Measurements from ENCODE around the gene XAGE2. TPM values are rescaled to one million over a fixed set of nuclear protein-coding genes. Genes with fewer than 3 reads are reported as not detected.

The XAGE2 gene
- total RNA-seq, 2 donors from 2014 or later, result not detected

DNA sequence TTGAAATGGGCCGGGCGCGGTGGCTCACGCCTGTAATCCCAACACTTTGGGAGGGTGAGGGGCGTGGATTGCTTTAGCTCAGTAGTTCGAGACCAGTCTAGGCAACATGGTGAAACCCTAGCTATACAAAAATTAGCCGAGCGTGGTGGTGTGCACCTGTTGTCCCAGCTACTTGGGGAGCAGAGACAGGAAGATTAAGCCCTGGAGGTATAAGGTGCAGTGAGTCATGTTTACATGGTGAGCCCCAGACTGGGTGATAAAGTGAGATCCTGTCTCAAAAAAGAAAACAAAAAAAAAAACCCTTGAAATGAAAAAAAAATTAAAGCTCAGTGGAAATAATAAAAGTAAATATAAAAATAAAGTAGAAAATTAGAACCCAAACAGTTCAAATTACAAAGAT, 6.9 kb upstream of the XAGE2 start:
- Histone ChIP-seq H3K27ac (no peak overlapping the region), H3K9me3 (no peaks in the 10 kb centered on the region), H3K4me1 (ENCODE audit: control insufficient read depth in 1 of 2, low read depth in 2 of 2) (no peaks in the 10 kb centered on the region), H3K4me3 (no peak overlapping the region), H3K36me3 (no peaks in the 10 kb centered on the region), H3K27me3 (replicated peaks; ENCODE audit: insufficient read depth) (no peaks in the 10 kb centered on the region)
- DNase-seq (ENCODE audit: low spot score) (no peak), ATAC-seq (ENCODE audit: insufficient number of reproducible peaks, low FRiP score, low read depth) (no peak)
- TF ChIP-seq, protein P1, sequence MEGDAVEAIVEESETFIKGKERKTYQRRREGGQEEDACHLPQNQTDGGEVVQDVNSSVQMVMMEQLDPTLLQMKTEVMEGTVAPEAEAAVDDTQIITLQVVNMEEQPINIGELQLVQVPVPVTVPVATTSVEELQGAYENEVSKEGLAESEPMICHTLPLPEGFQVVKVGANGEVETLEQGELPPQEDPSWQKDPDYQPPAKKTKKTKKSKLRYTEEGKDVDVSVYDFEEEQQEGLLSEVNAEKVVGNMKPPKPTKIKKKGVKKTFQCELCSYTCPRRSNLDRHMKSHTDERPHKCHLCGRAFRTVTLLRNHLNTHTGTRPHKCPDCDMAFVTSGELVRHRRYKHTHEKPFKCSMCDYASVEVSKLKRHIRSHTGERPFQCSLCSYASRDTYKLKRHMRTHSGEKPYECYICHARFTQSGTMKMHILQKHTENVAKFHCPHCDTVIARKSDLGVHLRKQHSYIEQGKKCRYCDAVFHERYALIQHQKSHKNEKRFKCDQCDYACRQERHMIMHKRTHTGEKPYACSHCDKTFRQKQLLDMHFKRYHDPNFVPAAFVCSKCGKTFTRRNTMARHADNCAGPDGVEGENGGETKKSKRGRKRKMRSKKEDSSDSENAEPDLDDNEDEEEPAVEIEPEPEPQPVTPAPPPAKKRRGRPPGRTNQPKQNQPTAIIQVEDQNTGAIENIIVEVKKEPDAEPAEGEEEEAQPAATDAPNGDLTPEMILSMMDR (IDR thresholded peaks at IDR 0.05), result no peak

DNA sequence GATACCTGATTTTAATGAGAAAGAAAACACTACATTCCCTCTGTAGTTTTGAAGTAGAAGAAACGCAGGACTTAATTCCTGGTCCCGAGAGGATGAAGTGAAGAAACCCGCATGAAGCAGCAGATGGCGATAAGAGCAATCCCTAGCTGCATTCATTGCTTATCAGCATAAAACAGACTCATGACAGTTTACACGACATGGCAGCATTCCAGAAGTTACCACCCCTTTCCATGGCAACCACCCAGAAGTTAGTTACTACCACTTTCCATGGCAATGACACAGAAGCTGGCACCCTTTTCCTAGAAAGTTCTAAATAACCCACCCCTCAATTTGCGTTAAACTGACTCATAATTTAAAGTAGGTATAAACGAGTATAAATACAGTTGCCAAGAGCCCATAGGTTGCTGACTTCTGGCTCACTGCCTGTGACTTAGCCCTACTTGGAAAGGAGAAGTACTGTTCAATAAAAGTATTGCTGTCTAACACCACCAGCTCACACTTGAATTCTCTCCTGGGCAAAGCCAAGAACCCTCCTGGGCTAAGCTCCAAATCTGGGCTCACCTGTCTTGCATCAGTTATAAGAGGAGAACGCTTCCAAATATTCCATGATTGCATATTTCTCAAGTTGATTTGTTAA, 5.5 kb upstream of the XAGE2 start:
- TF ChIP-seq, protein P1 (IDR thresholded peaks at IDR 0.05), result no peak
- H3K4me1 ChIP-seq (ENCODE audit: control insufficient read depth in 1 of 2, low read depth in 2 of 2), result no peaks in the 10 kb centered on the region
- H3K4me3 ChIP-seq, result no peak overlapping the region
- H3K36me3 ChIP-seq, result no peaks in the 10 kb centered on the region
- H3K27ac ChIP-seq, result no peak overlapping the region
- DNase-seq (ENCODE audit: low spot score), result no peak
- H3K27me3 ChIP-seq (replicated peaks; ENCODE audit: insufficient read depth), result no peaks in the 10 kb centered on the region
- no peak for ATAC-seq (ENCODE audit: insufficient number of reproducible peaks, low FRiP score, low read depth)
- no peaks in the 10 kb centered on the region for H3K9me3 ChIP-seq

GRCh38 chrX:52378870-52379269, 10.0 kb downstream of the XAGE2 start:
- H3K4me3 ChIP-seq, result no peak overlapping the region
- TF ChIP-seq, protein P1 (IDR thresholded peaks at IDR 0.05), result no peak

DNA sequence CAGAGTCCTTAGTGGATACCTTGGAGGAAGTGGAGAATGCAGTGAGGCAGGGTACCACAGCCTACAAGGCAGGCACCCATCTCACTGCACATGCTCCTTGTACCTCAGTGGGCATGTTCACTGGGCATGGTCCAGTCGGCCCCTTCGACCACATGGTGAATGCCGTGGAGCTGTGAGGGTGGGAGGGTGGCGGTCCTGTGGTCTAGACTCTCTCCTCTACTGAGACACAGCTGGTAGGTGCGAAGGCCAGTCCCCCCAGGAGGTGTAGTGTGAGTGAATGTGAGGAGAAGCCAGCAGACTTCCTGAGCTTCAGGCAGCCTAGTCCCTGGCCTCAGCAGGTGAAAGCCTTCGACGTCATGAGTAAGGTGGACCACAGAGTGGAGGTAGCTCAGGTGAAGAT, 12.2 kb downstream of the XAGE2 start:
- TF ChIP-seq, protein P1 (IDR thresholded peaks at IDR 0.05), result no peak
- no peaks in the 10 kb centered on the region for H3K27me3 ChIP-seq (replicated peaks; ENCODE audit: insufficient read depth)
- H3K27ac ChIP-seq, result no peak overlapping the region
- no peak for DNase-seq (ENCODE audit: low spot score)
- H3K4me1 ChIP-seq (ENCODE audit: control insufficient read depth in 1 of 2, low read depth in 2 of 2), result no peaks in the 10 kb centered on the region
- ATAC-seq (ENCODE audit: insufficient number of reproducible peaks, low FRiP score, low read depth), result no peak
- no peak overlapping the region for H3K4me3 ChIP-seq
- H3K36me3 ChIP-seq, result no peaks in the 10 kb centered on the region
- H3K9me3 ChIP-seq, result no peaks in the 10 kb centered on the region

More at GRCh38 chrX:52378870-52379269, 10.0 kb downstream of the XAGE2 start:
- H3K27me3 ChIP-seq (replicated peaks; ENCODE audit: insufficient read depth), result no peaks in the 10 kb centered on the region
- ATAC-seq (ENCODE audit: insufficient number of reproducible peaks, low FRiP score, low read depth), result no peak
- H3K36me3 ChIP-seq, result no peaks in the 10 kb centered on the region
- no peak overlapping the region for H3K27ac ChIP-seq
- no peaks in the 10 kb centered on the region for H3K9me3 ChIP-seq
- no peaks in the 10 kb centered on the region for H3K4me1 ChIP-seq (ENCODE audit: control insufficient read depth in 1 of 2, low read depth in 2 of 2)
- DNase-seq (ENCODE audit: low spot score), result no peak

GRCh38 chrX:52410439-52411394, 41.9 kb downstream of the XAGE2 start:
- Histone ChIP-seq H3K4me3 (no peak overlapping the region), H3K4me1 (ENCODE audit: control insufficient read depth in 1 of 2, low read depth in 2 of 2) (no peaks in the 10 kb centered on the region), H3K9me3 (no peaks in the 10 kb centered on the region), H3K36me3 (no peaks in the 10 kb centered on the region), H3K27me3 (replicated peaks; ENCODE audit: insufficient read depth) (no peaks in the 10 kb centered on the region), H3K27ac (no peak overlapping the region)
- DNase-seq (ENCODE audit: low spot score) (no peak), ATAC-seq (ENCODE audit: insufficient number of reproducible peaks, low FRiP score, low read depth) (no peak)
- TF ChIP-seq, protein P1 (IDR thresholded peaks at IDR 0.05), result no peak
